Measurements from ENCODE around the gene MYO16. TPM values are rescaled to one million over a fixed set of nuclear protein-coding genes. Genes with fewer than 3 reads are reported as not detected.

Gene MYO16
- total RNA-seq, 4 donors from 2014 or later: 0.06 to 0.07 TPM; not detected in 2

GRCh38 chr13:109154966-109155761, 525.8 kb downstream of the MYO16 start:
- no peak overlapping the region for H3K4me3 ChIP-seq (ENCODE audit: low read depth, poor library complexity, severe bottlenecking)
- 46 to 49% methylated on average over 13 of the region's 13 CpGs for WGBS, 2 donors
- intact Hi-C loops (cut with DNase I; ENCODE audit: low total_unique reads): no loop called here
- DNase-seq (ENCODE audit: low spot score in 2 of 2): no peak
- TF ChIP-seq CTCF (IDR thresholded peaks at IDR 0.05) (no peak), POLR2A (IDR thresholded peaks at IDR 0.05) (no peak)

- intact Hi-C loops (cut with DNase I; ENCODE audit: low total_unique reads): no loop called here
- no peak for TF ChIP-seq POLR2A (IDR thresholded peaks at IDR 0.05)
- no peak for TF ChIP-seq CTCF (IDR thresholded peaks at IDR 0.05)
- WGBS, 2 donors: 26 to 28% methylated on average over 16 of the region's 16 CpGs
- no peak overlapping the region for H3K4me3 ChIP-seq (ENCODE audit: low read depth, poor library complexity, severe bottlenecking)
- no peak for DNase-seq (ENCODE audit: low spot score in 2 of 2)
Observed at GRCh38 chr13:109156181-109156935, 526.9 kb downstream of the MYO16 start.

- intact Hi-C loops (cut with DNase I; ENCODE audit: low total_unique reads): no loop called here
- TF ChIP-seq CTCF (IDR thresholded peaks at IDR 0.05) (no peak), POLR2A (IDR thresholded peaks at IDR 0.05) (no peak)
- whole genome bisulfite sequencing, 2 donors: 76 to 77% methylated on average over 5 of the region's 5 CpGs
- no peak for DNase-seq (ENCODE audit: low spot score in 2 of 2)
- no peak overlapping the region for H3K4me3 ChIP-seq (ENCODE audit: low read depth, poor library complexity, severe bottlenecking)
Observed at GRCh38 chr13:109157275-109157674, 527.9 kb downstream of the MYO16 start.

- no peak for TF ChIP-seq POLR2A (IDR thresholded peaks at IDR 0.05)
- TF ChIP-seq CTCF (IDR thresholded peaks at IDR 0.05): no peak
- DNase-seq (ENCODE audit: low spot score in 2 of 2): no peak
- no peak overlapping the region for H3K4me3 ChIP-seq (ENCODE audit: low read depth, poor library complexity, severe bottlenecking)
- WGBS, 2 donors: 69 to 79% methylated on average over 3 of the region's 3 CpGs
- intact Hi-C loops (cut with DNase I; ENCODE audit: low total_unique reads): no loop called here
Observed at GRCh38 chr13:109158383-109158782, 529.0 kb downstream of the MYO16 start.

GRCh38 chr13:109159650-109160309, 530.4 kb downstream of the MYO16 start:
- no peak overlapping the region for H3K4me3 ChIP-seq (ENCODE audit: low read depth, poor library complexity, severe bottlenecking)
- DNase-seq (ENCODE audit: low spot score in 2 of 2): peak in 1 of 2 donors; percentile 66
- intact Hi-C loops (cut with DNase I; ENCODE audit: low total_unique reads): no loop called here
- TF ChIP-seq POLR2A (IDR thresholded peaks at IDR 0.05) (no peak), CTCF (IDR thresholded peaks at IDR 0.05) (no peak)
- 86 to 88% methylated on average over 14 of the region's 14 CpGs for WGBS, 2 donors
